GM10266 (cell line): ENCODE results near the gene RERE.

ENCODE experiments used
- DNase-seq: peaks from one replicate; pipeline ENCODE4 v3.0.0; 2012; ENCODE audit errors: extremely low spot score
- TF ChIP-seq, protein P1 (sequence below): IDR thresholded peaks from 2 replicates; pipeline ENCODE4 v1.5.1; 2012; ENCODE audit warnings: mild to moderate bottlenecking, low read depth; ENCODE audit not compliant: control insufficient read depth, insufficient read depth; ENCODE audit errors: missing control alignments

The RERE gene

DNA sequence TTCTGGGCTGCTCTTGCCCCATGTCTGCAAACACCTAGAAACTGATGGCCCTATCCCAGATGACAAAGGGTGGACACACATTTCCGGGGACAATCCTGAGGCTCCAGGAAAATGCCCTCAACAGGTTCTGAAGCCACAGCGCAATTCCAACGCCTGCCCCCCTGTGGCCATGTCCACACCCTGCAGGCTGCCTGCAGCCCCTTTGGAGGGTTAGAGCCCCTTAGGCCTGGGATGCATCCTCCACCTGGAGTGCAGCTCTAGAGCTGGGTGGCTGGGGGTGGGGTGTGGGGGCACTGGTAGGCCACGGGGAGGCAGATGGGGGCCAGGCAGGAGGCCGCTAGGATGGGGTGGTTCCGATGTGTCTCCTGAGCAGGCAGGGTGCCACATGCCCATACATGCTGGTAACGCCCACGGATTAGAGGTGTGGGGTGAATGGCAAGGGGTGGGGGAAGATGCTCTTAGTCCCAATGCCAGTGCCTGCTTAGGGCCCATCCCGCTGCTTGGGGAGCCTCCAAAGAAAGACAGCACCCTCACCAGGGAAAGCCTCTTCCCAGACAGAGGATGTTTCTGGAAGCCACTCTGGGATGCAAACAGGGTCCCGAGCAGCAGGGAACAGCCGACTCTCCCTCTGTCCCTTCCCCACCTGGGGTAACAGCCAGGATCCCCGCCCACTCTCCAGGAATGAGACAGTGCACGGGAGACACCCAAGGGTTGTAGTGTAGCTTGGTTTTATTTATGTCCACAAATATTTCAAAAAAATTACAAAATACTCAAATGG is 465.6 kb downstream of the RERE start:
- TF ChIP-seq, protein P1, sequence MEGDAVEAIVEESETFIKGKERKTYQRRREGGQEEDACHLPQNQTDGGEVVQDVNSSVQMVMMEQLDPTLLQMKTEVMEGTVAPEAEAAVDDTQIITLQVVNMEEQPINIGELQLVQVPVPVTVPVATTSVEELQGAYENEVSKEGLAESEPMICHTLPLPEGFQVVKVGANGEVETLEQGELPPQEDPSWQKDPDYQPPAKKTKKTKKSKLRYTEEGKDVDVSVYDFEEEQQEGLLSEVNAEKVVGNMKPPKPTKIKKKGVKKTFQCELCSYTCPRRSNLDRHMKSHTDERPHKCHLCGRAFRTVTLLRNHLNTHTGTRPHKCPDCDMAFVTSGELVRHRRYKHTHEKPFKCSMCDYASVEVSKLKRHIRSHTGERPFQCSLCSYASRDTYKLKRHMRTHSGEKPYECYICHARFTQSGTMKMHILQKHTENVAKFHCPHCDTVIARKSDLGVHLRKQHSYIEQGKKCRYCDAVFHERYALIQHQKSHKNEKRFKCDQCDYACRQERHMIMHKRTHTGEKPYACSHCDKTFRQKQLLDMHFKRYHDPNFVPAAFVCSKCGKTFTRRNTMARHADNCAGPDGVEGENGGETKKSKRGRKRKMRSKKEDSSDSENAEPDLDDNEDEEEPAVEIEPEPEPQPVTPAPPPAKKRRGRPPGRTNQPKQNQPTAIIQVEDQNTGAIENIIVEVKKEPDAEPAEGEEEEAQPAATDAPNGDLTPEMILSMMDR, result peak; percentile 57
- DNase-seq, result no peak

DNA sequence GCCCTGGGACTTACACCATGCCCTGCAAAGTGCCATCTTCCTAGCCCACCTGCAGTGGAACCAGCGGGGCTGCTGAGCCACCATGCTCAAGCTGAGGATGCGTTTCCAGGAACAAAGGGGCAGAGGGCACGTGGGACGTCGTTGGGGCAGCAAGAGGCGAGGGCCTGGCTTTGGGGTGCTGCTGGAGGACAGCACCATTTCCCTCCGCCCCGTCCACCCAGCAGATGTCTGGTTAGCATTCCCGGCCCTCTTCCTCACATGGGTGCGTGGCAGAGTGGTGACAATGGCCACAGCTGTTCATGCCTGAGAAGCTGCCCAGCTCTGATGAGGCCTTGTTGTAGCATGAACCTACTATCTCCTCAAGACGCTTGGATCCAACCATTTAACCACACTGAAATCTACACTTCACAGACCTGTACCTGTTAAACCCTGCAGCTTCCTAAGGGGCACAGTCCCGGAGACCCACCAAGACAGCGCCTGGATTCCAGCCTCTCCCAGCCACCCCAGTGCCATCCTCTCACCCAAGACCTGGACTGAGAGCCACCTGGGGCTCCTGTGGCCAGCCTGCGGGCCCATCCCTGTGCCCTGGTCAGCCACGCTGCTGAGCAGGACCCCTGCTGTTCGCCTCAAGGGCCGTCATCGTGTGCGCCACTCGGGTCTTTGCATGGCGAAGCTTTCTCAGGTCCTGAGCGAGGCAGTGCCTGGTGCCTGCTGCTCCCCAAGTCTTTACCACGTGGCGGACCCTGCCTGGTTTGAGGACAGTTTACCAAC is 466.3 kb downstream of the RERE start:
- TF ChIP-seq, protein P1, result no peak
- DNase-seq, result no peak

DNA sequence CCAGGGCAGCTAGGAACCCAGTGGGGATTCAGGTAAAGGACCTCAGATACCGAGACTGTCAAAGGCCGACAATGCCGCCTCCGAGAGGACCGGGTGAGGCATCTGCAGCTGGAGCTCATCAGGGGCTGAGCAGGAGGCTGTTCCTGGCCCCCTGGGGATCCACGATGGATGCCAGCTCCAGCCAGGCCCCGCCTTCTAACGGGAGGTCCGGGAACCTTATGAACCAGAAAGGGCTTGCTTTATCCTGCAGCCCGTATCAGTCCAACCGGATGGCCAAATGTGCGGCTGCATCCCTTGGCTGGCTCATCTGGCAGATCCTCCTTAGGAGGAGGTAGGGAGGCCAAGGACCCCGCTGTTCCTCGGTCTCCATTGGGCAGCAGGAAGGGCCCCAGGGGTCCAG is 467.5 kb downstream of the RERE start:
- TF ChIP-seq, protein P1, result no peak
- no peak for DNase-seq

DNA sequence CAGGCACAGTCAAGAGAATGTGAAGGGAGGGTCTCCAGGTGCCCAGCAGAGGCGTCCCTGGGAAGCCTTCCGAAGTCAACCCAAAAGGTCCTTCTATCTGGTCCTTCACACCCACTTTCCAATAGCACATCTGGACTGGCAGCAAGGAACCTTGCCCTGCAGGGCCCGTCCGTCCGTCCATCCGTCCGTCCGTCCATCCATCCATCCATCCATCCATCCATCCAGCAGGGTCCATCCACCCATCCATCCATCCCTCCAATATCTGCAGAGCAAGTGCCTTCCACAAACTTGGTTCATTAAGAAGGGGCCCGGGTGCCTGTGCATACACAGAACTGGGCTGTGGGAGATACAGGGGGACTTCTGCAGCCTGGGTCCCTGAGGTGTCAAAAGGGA is 468.0 kb downstream of the RERE start:
- DNase-seq, result no peak

DNA sequence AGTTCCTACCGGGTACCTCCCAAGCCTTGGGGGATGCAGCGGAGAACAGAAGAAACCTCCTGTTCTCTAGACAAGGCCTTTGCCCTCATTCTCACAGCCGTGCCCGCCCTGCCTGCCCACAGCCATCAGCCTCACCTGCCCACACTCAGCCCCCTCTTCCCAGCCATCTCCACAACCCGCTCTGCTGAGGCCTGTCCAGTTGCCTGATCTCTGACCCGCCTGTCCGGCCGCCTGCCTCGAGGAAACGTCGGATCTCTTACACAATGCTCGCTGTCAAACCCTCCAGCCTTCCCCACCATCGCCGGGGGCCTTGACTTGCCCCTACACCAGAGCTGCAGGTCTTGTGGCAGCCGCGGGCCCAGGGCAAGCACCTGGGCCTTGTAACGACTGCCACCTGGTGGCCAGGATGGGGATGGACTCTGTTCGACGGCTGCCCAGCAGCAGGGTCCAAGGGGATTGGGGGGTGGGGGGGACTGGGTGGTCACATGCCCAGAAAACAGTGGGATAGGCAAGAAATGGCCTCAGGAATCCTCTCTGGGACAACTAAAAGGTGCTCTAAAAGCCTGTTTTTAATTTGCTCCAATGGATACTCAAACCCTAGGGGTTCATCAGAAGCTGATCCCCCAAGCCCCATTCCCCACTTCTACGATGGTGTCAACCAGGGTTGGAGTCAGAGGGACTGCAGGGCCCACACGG is 468.5 kb downstream of the RERE start:
- peak; percentile 87 for DNase-seq
- TF ChIP-seq, protein P1, result peak; percentile 85

More for the DNA sequence above, 468.0 kb downstream of the RERE start:
- TF ChIP-seq, protein P1, result no peak

DNA sequence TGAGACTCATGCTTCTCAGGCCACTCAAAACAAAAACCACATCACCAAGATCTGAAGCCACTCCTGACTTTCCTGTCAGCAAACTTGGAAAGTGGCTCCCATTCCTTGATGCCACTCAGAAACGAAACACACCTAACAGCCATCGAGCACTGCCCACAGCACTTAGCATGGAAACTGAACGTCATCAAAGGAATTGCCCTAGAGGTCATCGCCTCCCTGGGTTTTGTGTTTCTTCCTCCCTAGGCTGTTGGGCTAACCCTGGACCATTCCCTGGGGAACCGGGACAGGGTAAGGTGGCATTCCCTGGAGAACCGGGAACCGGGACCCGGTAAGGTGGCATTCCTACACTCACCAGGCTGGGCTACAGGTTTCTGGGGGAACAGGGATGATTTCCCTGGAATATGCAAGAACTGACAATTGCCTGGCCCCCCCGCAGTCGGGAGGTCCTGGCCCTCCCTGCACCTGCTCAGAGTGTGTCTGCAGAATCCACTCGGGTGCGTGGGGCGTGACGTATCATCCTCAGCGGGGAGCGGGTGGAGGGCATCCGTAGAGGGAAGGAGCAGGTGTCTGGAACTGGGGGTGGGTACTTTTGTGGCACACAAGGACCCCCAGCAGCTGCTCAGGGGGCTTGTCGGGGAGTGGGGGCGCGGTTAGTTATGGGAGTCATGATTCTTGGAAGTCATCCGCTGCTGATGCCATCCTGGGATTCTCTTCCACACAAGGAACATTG is 469.2 kb downstream of the RERE start:
- DNase-seq, result no peak
- TF ChIP-seq, protein P1, result no peak
